Fibroblast of peridontal ligament (primary cell): ENCODE results near the gene DIP2C.

ENCODE experiments used
- DNase-seq: peaks from one replicate; pipeline ENCODE4 v3.0.0-alpha.2; 2010; ENCODE audit errors: extremely low read depth

Gene DIP2C

DNA sequence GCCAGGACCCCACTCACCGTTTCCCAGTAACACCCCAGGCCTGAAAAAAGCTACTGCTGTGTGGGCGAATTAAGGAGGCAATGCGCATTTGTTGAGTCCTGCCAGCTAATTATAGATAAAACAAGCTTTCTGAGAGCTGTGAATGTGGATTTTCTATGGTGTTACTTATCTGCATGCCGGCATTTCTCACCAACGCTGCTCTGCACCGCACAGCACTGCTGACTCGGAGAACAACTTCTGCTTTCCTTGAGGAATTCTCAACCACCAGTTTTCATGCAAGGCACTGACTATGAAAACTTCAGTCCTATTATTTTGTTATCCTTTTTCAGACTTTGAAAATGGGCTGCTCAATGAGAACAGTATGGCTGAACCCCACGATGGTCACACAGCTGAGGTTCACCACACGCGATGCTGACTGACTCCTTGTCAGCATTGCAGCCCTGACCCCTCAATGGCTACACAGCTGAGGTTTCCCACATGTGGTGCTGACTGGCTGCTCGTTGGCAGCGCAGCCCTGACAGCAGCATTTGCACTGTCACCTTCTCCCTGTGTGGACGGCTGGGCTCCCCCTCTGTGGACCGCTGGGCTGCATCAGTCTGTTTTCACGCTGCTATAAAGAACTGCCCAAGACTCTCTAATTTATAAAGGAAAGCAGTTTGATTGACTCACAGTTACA, 190.6 kb downstream of the DIP2C start:
- no peak for DNase-seq

- DNase-seq = no peak
These were observed 191.5 kb downstream of the DIP2C start for GRCh38 chr10:497898-498451.

GRCh38 chr10:497289-497688, 192.2 kb downstream of the DIP2C start:
- no peak for DNase-seq

DNA sequence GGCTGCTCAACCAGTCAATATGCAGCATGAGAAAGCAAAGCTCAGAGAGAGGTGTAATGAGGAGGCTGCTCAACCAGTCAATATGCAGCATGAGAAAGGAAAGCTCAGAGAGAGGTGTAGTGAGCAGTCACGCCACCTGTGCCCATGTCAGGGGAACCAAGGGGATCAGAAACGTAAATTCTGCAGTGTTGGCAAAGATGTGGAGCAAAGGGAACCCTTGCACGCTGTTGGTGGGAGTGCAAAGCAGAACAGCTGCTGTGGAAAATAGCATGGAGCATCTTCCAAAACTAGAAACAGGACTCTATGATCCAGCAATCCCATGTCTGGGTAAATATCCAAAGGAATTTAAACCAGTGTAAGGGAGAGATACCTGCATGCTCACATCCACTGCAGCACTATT, 194.9 kb downstream of the DIP2C start:
- no peak for DNase-seq

- DNase-seq = no peak
These were observed 195.3 kb downstream of the DIP2C start for GRCh38 chr10:494149-494542.

GRCh38 chr10:493391-494148, 195.9 kb downstream of the DIP2C start:
- no peak for DNase-seq

DNA sequence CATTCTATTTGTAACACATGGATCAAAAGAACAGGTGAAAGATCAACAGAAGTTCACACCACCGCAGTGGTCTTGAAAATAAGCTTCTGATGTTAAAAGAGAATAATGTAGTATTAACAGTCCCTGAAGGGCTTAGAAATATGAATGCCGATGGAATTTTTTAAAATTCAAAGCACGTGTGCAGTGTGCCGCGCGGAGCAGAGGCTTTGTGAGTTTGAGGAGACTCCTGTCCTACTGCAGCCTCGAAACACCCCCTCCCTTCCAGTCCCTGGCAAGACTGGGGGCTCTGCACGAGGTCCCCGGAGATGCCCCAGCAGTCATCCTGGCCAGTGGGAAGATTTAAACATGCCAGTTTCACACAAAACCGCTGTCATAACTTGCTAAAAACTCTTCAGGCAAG, 196.6 kb downstream of the DIP2C start:
- DNase-seq = no peak

GRCh38 chr10:491667-492424, 197.6 kb downstream of the DIP2C start:
- no peak for DNase-seq

DNA sequence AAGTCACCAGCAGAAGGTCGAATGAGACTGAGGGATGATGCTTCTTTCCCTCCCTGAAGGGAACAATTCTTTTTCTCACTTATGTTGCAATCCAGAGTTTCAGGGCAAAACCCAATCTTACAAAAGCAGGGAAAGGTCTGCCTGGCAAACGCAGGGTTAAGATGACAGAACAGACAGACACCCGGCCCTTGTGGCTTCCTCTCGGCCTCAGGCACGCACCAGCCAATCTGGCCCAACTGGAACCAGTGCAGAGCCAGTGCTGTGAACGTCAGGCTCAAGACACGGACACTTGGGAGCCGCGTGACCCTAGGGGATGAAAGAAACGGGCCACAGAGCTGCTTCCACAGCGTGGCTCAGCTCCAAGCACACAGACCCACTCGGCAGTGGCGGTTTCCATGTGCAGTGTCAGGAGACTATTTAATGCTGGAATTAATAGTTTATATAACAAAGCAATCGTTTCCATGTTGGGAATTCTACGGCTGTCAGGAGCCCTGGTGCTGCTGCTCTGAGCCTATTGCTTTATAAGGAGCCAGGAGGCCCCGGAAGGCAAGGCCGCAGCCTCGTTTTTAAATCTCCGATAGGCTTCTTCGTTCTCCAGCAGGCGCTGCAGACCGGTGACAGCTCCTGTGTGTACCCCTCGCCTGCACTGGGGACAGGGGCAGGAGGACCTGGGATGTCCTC, 198.4 kb downstream of the DIP2C start:
- DNase-seq = peak; percentile 59

GRCh38 chr10:490256-490655, 199.2 kb downstream of the DIP2C start:
- peak; percentile 74 for DNase-seq

GRCh38 chr10:489330-489729, 200.1 kb downstream of the DIP2C start:
- DNase-seq = no peak

GRCh38 chr10:488933-489215, 200.6 kb downstream of the DIP2C start:
- DNase-seq = no peak

- no peak for DNase-seq
These were observed 201.2 kb downstream of the DIP2C start for GRCh38 chr10:488081-488932.

DNA sequence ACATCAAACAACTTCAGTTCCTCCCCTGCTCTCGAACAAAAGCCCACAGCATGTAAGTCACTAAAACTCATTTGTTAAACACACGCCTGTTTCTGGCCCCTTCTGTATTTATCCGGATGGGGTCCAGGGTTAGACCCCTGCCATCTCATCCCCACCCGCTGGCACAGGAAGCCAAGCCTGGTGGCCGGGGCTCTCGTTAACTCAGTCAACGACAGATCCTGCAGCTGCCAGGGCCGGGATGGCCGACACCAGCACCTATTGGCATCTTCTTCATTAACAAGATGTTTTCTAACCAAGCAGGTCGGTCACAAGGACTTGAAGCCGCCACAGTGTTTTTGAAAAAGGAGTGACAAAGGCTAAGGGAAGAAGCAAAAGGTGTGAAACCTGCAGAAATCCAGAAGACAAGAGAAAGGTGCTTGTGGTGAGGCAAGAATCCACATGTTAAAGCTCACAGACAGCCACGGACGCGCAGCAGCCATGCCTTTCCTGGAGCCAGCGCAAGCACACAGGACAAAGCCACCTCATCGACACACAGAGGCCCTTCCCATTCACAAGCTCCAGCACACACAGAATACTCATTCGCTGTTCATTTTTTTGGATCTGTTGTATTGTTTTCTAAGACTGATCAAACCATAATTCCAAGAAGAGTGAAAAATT, 202.7 kb downstream of the DIP2C start:
- no peak for DNase-seq

- DNase-seq = no peak
These were observed 203.3 kb downstream of the DIP2C start for GRCh38 chr10:486206-486605.

- no peak for DNase-seq
These were observed 203.7 kb downstream of the DIP2C start for GRCh38 chr10:485776-486175.

GRCh38 chr10:484925-485661, 204.4 kb downstream of the DIP2C start:
- DNase-seq = peak; percentile 51

DNA sequence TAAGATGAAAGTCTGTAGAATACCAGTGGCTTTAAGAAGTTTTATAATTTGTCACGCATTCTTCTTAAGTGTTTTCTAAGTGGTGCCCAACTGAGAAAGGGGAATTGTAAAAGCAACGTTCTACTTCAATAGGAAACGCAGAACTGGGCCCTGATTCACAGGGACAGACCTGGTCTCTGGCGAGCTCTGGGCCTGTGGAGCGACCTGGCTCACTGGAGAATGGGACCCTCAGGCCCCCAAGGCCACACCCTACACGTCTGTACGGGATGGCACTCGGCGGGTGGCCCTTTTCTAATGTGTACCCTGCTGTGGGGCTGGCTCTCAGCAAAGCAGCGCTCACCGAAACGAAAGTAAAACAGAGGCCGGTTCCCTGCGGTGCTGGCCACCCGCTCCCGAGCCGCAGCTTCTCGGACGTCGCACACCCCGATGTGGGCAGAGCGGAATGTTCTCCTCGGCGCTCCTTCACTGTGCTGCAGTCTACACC, 205.0 kb downstream of the DIP2C start:
- peak; percentile 56 for DNase-seq

DNA sequence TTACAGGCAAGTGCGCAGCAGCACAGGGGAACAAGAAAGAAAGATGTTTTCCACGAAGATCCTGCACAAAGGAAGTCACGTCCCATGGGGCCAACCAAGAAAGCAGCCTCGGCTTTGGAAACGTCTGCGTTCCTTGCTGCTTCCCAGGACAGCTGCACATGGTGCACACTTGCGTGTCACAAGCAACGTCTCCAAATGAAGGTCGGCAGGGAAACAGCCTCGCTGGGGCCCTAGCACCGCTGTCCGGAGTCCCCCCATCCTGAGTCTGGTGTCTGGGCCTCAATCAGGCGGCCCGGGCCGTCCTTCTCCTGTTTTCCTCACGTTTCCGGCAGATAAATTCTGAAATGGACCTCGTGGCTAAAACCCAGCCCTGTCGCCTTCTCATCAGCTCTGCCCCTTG, 206.2 kb downstream of the DIP2C start:
- DNase-seq = no peak

DNA sequence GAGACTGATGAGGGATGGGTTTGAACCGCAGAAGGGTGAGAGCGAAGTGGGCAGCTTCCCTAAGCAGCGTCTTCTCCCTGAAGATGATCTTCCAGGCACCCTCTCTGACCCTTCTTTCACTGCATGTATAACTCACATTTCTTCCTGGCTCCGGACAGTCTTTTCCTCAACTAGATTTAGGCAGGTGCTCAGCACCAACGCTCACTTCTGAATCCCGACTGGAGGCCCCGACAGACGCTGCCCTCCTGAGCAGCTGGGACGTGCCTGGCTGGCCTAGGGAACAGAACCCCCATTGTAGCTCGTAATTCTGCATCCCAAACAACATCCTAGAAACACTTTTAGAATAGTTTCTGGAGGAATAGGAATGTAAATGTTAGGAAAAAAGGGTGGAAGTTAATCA, 206.6 kb downstream of the DIP2C start:
- DNase-seq = no peak
